HG02981 (cell line): Measurements from ENCODE around the gene SCUBE1.

Source experiments
- ATAC-seq: cut with Tn5 transposase; IDR thresholded peaks from one replicate; pipeline ENCODE4 v1.9.1; 2021; ENCODE audit warnings: mild to moderate bottlenecking, moderate library complexity; ENCODE audit not compliant: unreplicated experiment

SCUBE1 gene

DNA sequence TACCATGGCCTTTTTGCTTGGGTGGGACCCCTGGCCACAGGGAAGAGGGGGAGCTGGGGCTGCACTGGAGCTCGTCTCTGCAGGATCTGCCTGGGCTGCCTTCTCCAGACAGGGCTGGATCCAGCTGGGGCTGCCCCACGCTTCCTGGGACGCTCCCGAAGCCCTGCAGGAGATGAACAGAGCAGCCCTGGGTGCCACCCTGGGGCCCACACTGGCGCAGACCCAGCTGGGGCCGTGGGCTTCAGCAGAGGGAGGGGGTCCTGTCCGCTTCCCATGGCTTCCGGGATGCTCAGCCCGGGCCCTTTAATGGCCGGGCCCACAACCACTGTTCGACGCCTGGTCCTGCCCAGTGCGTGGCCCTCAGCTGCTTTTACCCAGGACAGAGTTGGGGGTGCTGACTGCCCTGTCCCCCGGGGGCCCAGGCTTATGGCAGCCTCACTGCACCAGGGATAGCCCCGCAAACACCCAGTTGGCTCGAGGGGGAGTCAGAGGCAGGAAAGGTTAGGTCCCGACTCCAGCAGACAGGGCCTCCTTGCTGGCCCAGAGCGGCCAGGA lies 179.9 kb downstream of the SCUBE1 start:
- ATAC-seq = no peak

DNA sequence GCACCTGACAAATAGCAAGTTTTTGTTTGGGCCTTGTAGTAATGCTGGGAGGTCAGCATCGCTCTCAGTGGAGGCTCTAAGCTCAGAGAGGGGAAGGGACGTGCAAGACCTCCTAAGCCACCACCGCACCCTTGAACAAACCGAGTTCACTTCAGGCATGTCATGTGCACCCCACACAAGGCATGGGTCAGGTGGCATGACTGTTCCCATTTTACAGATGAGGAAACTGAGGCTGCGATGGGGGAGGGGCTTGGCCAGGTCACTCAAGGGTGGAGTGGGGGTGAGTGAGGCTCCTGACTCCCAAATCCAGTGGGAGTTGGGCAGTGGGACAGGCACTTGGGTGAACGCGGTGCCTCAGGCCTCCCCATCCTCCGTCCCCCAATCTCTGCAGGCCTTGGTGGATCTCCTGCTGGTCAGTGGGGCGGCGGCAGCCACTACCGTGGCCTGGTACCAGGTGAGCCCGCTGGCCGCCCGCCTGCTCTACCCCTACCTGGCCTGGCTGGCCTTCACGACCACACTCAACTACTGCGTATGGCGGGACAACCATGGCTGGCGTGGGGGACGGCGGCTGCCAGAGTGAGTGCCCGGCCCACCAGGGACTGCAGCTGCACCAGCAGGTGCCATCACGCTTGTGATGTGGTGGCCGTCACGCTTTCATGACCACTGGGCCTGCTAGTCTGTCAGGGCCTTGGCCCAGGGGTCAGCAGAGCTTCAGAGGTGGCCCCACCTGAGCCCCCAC lies 180.6 kb downstream of the SCUBE1 start:
- ATAC-seq = no peak

DNA sequence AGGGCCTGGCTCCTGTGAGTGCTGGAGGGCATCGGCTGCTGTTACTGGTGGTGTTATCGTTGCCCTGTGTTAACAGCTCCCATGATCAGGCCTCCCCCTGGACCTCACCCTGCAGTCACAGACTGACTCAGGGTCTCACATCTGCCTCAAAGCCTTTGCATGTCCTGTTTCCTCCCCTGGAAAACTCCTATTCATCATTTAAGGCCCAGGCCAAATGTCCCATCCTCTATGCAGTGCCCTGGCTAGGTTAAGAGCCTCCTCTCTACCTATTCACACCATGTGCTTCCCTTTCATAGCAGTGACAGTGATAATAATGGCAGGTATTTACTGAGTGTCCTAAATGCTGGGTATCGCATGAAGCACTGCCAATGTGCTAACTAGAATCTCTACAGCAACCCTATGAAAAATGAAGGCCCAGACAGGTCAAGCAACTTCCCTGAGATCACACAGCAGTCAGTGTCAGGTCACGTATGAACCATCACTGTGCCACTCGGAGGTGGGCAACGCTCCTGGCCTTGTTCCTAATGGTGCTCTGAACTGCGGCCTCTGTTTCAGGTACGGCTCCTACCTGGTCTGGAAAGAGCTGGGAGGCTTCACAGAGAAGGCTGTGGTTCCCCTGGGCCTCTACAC lies 182.6 kb downstream of the SCUBE1 start:
- ATAC-seq = no peak

DNA sequence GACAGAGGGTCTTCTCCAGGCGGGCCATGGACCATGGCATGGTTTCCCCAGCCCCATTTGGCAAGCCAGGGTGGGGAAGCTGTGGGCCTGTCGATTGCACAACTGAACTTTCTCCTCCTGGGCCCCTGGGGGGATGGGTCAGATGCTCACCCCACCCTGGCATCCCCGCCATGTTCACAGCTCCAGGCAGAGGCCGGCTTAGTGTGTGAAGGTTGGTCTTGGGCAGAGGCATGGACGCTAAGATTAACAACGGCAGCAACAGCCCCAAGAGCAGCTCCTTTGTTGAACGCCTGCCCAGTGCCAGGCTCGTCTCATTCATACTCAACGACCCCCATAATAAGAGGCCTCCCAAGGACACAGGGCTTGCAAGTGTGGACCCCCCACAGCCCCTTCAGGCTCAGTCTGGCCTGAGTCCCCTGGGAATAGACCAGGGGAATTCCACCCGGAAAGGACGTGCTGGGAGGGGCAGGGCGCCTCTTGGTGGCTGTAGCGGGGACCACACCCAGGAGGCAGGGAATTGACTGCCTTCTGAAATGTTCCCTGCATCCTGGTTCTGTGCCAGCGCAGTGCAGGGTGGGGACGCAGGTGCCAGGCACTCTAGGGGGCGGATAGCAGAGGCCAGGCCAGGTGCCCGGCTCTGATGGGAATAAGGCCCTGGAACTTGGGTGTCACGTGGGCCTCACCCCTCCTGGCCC lies 183.5 kb downstream of the SCUBE1 start:
- ATAC-seq = no peak

DNA sequence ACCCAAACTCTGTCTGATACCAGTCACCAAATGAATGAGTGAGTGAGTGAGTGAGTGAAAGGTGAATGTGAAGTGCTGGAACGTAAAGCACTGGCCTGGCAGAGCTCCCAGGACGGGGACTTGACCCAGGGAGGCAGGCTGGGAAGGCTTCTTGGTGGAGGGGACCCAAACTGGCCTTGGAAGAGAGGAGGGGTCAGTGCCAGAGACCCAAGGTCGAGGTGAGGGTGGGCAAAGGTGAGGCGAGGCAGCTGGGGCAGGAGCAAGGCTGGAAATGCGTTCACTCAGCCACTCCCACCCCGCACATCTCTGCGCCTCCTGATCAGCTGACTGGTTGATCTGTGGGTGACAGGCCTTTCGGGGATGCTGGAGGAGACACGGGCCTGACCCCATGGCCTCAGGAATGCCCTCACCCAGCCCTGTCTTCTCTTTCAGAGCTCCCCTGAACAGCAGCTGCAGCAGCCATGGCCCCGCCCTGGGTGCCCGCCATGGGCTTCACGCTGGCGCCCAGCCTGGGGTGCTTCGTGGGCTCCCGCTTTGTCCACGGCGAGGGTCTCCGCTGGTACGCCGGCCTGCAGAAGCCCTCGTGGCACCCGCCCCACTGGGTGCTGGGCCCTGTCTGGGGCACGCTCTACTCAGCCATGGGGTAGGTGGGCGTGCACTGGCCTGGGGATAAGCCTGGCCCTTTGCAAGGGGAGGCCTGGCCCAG lies 184.2 kb downstream of the SCUBE1 start:
- ATAC-seq = no peak

DNA sequence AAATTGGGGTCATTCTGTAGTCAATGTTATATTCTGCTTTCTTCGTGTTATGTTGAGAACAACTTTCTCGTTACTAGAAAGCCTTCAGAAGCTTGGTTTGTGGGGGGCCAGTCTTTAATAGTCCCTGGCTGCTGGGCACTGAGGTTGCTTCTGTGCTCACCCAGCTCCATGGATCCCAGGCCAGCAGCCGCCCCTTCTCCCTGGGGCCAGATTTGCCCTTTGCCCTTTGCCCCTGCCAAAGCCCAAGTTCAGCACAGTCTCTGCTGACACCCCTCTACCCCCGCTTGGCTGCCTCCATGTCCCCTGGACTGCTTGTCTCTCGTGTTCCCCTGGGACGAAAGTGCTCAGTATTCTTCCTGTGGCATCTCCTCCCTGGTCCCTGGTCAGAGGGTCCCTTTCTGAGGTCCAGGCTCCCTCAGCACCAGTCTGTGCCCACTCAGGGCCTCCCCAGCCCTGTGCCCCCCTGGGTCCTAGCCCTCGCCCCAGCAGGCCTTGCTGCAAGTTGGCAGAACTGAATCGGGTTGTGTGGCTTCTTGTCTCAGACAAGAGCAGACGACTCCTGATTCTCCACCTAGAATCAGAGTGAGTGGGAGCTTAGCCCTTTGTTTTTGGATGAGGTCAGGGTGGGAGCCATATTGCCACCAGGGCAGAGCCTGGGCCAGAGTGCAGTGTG lies 185.2 kb downstream of the SCUBE1 start:
- no peak for ATAC-seq

DNA sequence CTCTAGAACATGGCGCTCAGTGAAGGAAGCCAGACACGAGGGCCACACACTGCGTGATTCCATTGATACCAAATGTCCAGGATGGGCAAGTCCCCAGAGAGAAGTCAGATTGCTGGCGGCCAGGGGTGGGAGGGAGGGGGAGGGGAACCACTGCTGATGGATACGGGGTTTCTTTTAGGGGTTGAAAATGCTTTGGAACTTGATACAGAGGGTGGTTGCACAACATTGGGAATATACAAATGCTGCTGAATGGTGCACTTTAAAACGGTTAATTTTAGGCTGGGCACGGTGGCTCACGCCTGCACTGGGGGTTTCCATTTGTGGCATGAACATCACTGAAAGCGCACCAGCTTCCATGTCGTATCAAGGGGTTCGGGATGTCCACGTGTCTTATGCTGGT lies 186.8 kb downstream of the SCUBE1 start:
- ATAC-seq = no peak

DNA sequence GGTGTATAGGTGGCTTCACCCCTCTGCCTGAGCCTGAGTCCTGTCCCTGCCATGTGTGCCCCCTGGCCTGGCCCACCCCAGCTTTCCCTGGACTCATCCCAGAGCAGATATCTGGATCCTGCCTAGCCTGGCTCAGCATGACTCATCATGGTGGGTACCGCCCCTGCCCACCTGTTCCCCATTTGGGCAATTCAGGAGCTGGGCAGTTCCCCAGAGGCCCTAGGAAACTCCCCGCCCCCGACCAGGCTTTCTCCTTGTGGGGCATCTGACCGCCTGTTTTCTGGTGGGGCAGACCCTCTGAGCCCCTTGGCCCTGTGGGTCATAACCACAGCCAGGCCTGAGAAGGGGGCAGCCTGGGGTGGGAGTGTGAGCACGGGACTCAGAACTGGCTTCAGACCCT lies 187.4 kb downstream of the SCUBE1 start:
- ATAC-seq = no peak

DNA sequence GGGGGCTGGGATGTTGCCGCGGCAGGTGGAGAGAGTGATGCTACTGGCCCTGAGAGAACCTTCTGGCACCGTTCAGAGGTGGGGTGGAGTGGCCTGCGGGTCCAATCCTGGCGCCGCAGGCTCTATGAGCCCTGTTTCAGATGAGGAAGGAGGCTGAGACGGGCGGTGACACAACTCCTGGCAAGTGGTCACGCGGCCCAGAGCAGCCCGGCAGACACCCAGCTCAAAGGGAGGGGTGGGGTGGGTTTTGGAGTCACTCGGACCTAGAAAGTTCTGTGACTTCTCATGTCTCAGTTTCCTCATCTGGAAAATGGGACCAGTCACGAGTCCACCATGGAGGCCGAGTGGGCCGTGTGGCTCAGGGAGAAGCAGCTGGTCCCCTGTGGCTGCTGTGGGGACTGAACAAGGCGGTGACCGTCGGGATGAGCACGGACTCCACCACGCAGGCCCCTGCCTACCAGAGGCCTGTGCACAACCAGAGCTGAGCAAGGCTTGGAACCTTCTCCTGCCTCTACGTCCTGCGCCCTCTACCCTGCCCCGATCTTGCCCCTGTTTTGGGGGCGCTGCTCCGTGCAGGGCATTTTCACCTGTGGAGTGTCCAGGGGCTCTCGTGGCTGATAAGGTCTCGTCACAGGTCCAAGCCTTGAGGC lies 188.2 kb downstream of the SCUBE1 start:
- ATAC-seq = no peak

DNA sequence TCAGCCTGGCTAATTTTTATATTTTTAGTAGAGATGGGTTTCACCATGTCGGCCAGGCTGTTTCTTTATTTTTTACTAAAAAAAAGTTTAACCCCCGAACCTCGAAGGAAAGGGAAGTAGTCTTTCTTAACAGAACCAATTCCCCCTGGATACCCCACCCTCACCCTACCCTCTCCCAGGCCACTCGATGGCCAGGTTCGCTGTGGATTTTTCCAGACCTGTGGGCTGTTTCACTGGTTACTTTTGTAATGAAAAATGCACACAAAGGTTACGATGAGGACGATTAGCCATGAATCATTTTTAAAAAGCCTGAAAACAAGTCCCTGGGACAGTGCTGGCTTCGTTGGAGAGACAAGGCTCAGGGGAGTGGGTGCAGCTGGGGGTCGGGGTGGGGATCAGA lies 189.3 kb downstream of the SCUBE1 start:
- ATAC-seq = no peak

DNA sequence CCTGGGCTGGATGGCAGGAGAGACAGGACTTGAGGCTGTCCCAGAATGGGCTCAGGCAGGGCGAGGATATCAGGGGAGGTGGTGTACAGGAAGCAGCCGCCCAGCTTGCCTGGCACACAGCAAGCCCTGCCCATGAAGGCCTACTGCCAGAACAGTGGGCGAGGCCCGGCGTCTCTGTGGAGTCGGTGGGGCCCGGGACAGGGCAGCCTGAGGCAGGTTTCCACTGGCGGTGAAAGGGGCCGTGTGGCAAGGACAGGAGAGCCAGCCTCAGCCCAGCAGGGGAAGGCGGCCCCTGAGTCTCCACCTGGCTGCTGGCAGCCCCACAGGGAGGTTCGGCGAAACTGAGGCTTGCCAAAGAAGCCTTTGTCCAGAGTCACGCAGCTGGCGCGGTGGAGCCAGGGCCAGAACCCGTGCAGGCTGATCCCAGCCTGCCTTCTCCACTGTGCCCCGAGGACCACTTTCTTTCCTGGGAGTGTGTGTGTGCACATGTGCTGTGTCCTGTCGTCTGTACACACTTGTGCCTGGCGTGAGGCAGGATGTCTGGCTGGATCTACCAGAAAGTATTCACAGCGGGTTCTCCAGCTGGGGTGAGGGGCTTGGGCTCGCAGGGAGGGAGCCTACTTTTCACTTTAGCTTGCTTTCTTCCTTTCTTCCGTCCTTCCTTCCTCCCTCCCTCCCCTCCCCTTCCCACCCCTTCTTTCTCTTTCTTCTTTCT lies 190.7 kb downstream of the SCUBE1 start:
- no peak for ATAC-seq

DNA sequence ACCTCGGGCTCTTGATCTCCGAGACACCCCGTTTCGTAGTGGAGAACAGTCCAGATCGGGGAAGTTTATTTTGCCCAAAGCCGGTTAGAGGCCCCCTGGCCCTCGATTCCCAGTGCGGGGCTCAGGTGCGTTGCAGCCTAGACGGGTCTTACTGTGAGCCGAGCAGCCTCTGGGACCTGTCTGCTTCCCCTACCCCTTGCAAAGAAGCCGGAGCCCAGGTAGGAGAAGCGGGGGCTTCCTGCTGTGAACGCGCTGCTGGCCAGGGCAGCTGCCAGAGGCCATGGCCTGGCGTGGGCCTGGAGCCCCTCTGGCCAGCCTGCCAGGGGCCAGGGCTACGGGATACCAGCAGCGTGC lies 191.2 kb downstream of the SCUBE1 start:
- ATAC-seq = no peak

DNA sequence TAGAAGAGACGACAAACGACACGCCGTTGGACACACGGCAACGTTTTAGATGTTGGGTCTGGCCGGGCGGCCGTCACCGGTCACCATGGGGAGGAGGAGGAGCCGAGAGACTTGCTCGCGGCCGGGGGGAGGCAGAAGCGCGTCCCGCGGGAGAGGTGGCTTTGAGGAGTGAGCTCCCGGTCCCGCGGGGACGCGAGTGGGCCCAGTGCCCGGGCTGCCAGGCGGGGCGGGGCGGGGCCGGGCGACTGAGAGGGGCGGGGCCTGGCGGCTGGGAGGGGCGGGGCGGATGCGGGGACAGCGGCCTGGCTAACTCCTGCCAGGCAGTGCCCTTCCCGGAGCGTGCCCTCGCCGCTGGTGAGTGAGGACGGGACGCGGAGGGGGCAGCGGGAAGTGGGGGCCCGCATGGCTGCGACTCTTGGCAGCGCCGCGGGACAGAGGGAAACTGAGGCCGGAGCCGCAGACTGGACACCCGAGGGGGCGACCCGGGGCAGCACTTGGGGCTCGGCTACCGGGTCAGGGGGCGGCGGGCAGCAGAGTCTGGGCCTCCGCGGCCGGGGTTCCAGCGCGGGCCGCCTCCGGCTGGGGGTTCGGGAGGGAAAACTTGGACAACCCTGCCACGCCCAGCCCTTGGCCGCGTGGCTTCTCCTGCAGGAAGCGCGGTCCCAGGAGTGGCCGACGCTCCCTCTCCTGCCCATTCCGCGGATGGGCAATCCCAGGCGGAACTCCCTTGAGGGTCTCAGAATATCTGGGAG lies 191.7 kb downstream of the SCUBE1 start, which contains the start of gene TSPO:
Gene TSPO (plus strand): TSS at position 309 of the 752 bp plus-strand sequence. CDS start 7,680 bp downstream, outside the sequence.
- ATAC-seq = no peak

DNA sequence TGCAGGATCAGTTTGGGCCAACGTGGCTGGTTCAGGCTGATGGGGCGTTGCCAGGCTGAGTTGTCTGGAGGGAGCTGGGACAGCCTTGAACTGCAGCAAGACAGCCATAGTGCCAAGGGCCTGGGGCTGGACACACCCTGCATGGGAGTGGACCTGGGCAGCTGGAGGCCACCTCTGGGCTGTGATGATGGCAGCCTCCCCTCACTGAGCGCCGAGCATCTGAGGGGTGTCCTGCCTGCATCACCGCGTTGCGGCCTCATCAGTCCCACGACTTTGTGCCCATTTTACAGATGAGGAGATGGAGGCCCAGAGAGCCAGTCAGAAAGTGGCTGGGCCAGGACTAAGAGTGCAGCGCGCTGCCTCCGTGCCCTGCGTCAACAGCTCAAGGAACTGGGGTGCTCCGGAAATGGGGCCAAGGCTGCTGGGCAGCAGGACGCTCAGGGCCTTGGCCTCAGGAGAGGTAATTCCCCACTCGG lies 192.4 kb downstream of the SCUBE1 start:
- no peak for ATAC-seq

DNA sequence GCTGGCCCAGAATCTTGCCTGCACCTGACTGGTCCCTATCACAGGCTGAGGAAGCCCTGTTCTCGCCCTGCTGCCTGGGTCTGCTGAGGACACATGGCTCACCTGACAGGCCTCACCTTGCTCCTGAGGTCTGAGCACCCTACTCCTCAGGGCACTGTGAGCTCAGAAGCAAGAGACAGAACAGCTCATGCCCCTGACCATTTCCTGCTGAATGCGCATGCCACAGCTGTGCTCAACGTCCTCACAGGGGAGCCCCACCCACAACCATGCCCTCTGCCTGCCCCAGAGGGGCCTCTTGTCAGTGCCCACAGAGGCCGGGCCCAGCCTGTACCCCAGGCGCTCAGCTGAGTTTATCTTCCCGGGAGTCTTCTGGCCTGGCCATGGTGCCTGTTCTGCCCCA lies 194.6 kb downstream of the SCUBE1 start:
- no peak for ATAC-seq

DNA sequence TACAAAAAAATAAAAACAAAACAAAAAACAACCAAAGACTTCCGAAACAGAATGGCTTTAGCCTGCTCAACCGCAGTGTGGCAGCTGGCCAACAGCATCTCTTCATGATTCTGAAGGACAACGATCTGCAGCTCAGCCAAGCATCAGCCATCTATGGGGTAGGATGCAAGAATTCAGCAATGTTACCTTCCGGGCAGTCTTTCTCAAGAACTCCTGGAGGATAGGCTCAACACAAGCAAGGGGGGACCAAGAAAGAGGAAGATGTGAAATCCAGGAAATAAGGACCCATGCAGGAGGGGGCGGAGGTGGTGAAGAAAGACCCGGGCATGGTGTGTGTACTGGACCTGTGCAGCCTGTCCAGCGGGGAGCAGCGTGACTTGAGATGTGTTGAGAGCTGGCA lies 195.4 kb downstream of the SCUBE1 start:
- ATAC-seq = no peak
